Measurements from ENCODE around the gene TIFAB.

TIFAB gene

GRCh38 chr5:135460246-135461033, 8.3 kb upstream of the TIFAB start:
- no peak for DNase-seq (ENCODE audit: low read depth, low spot score)

- no peak for DNase-seq (ENCODE audit: low read depth, low spot score)
Observed at GRCh38 chr5:135458921-135459331, 6.8 kb upstream of the TIFAB start.

- DNase-seq (ENCODE audit: low read depth, low spot score): no peak
Observed at GRCh38 chr5:135458356-135458755, 6.2 kb upstream of the TIFAB start.

GRCh38 chr5:135457424-135458071, 5.4 kb upstream of the TIFAB start:
- peak; percentile 88 for DNase-seq (ENCODE audit: low read depth, low spot score)

GRCh38 chr5:135456238-135457099, 4.3 kb upstream of the TIFAB start:
- DNase-seq (ENCODE audit: low read depth, low spot score): no peak

GRCh38 chr5:135455876-135456237, 3.7 kb upstream of the TIFAB start:
- DNase-seq (ENCODE audit: low read depth, low spot score): no peak

GRCh38 chr5:135454946-135455345, 2.8 kb upstream of the TIFAB start:
- no peak for DNase-seq (ENCODE audit: low read depth, low spot score)

- DNase-seq (ENCODE audit: low read depth, low spot score): no peak
Observed at GRCh38 chr5:135453613-135454012, 1.5 kb upstream of the TIFAB start.

GRCh38 chr5:135451581-135452320, 400 bp downstream of the TIFAB start:
- DNase-seq (ENCODE audit: low read depth, low spot score): no peak

GRCh38 chr5:135450952-135451351, 1.2 kb downstream of the TIFAB start:
- no peak for DNase-seq (ENCODE audit: low read depth, low spot score)

GRCh38 chr5:135450336-135450735, 1.8 kb downstream of the TIFAB start:
- no peak for DNase-seq (ENCODE audit: low read depth, low spot score)

GRCh38 chr5:135449644-135450043, 2.5 kb downstream of the TIFAB start:
- DNase-seq (ENCODE audit: low read depth, low spot score): no peak

GRCh38 chr5:135448791-135449507, 3.2 kb downstream of the TIFAB start:
- DNase-seq (ENCODE audit: low read depth, low spot score): no peak

GRCh38 chr5:135448071-135448739, 3.9 kb downstream of the TIFAB start:
- peak; percentile 43 for DNase-seq (ENCODE audit: low read depth, low spot score)

GRCh38 chr5:135447298-135447929, 4.7 kb downstream of the TIFAB start, which contains the start of gene DCANP1:
Gene DCANP1, minus strand, starts transcription at chr5:135447348. Its CDS starts 240 bp downstream, at chr5:135447108.
- no peak for DNase-seq (ENCODE audit: low read depth, low spot score)

GRCh38 chr5:135446615-135447014, 5.5 kb downstream of the TIFAB start:
- no peak for DNase-seq (ENCODE audit: low read depth, low spot score)

- DNase-seq (ENCODE audit: low read depth, low spot score): no peak
Observed at GRCh38 chr5:135446206-135446605, 5.9 kb downstream of the TIFAB start.

- DNase-seq (ENCODE audit: low read depth, low spot score): no peak
Observed at GRCh38 chr5:135445306-135445985, 6.7 kb downstream of the TIFAB start.

- DNase-seq (ENCODE audit: low read depth, low spot score): no peak
Observed at GRCh38 chr5:135444881-135445280, 7.3 kb downstream of the TIFAB start.

Measured in ELF-1 (cell line).